Sigmoid colon (tissue), 4 donors: Measurements from ENCODE around the gene TYMP.

Experiments used
- POLR2A ChIP-seq, 2 donors: fragments of 450-650 bp; IDR thresholded peaks; one replicate each; pipeline ENCODE4 v1.6.1; 2016; ENCODE audit warnings: antibody characterized with exemption in 2 of 2, mild to moderate bottlenecking in 2 of 2, moderate library complexity in 2 of 2
- POLR2AphosphoS5 ChIP-seq, 4 donors: sonication (generic); formaldehyde crosslinking; IDR thresholded peaks; one replicate each; pipeline ENCODE4 v1.6.1; 2017; ENCODE audit warnings: antibody characterized with exemption in 4 of 4
- TF ChIP-seq, protein P1 (sequence below), 4 experiments: fragments of 450-650 bp in 3 of 4; fragments of 200-600 bp in 1 of 4; IDR thresholded peaks; one replicate each; pipeline ENCODE4 v1.5.1; 2016 to 2019; ENCODE audit warnings: antibody characterized with exemption in 4 of 4, mild to moderate bottlenecking in 3 of 4, moderate library complexity in 2 of 4

GRCh38 chr22:50525858-50526107 lies 4.0 kb downstream of the TYMP start:
- no peak for TF ChIP-seq POLR2A (IDR thresholded peaks at IDR 0.05)
- no peak for TF ChIP-seq POLR2AphosphoS5 (IDR thresholded peaks at IDR 0.05)
- TF ChIP-seq, protein P1, sequence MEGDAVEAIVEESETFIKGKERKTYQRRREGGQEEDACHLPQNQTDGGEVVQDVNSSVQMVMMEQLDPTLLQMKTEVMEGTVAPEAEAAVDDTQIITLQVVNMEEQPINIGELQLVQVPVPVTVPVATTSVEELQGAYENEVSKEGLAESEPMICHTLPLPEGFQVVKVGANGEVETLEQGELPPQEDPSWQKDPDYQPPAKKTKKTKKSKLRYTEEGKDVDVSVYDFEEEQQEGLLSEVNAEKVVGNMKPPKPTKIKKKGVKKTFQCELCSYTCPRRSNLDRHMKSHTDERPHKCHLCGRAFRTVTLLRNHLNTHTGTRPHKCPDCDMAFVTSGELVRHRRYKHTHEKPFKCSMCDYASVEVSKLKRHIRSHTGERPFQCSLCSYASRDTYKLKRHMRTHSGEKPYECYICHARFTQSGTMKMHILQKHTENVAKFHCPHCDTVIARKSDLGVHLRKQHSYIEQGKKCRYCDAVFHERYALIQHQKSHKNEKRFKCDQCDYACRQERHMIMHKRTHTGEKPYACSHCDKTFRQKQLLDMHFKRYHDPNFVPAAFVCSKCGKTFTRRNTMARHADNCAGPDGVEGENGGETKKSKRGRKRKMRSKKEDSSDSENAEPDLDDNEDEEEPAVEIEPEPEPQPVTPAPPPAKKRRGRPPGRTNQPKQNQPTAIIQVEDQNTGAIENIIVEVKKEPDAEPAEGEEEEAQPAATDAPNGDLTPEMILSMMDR (IDR thresholded peaks at IDR 0.05) = no peak
